Stimulated activated effector memory CD8-positive, alpha-beta T cell treated with anti-CD3 and anti-CD28 coated beads, Interleukin-12 subunit alpha, Interleukin-12 subunit beta, amount 100 ng/mL, for 72 hours (primary cell): Measurements from ENCODE around the gene MAU2.
A peak's percentile ranks its signal among the peaks of the same experiment; 100 is the strongest.
"Not testable (repeated sequence)": the region's sequence is repeated elsewhere in the genome, so short reads cannot be mapped to it uniquely, and the experiment has no call there.

Experiments
- ATAC-seq: fragments of 150-1000 bp; cut with Tn5 transposase; 2 replicates; pipeline ENCODE4 v1.10.0; 2021
- DNase-seq, 2 donors: peaks; one replicate each; pipeline ENCODE4 v3.0.0; 2021 to 2022; ENCODE audit warnings: low spot score in 2 of 2
- H3K27ac Mint-ChIP-seq: one replicate; pipeline ENCODE4 v1.8.0; 2022; ENCODE audit warnings: mild to moderate bottlenecking, mixed read lengths
- H3K36me3 Mint-ChIP-seq: one replicate; pipeline ENCODE4 v1.8.0; 2022; ENCODE audit warnings: mild to moderate bottlenecking, mixed read lengths
- H3K4me1 Mint-ChIP-seq: one replicate; pipeline ENCODE4 v1.8.0; 2022; ENCODE audit warnings: mixed read lengths
- H3K4me3 Mint-ChIP-seq: one replicate; pipeline ENCODE4 v1.8.0; 2022; ENCODE audit warnings: mild to moderate bottlenecking, mixed read lengths
- H3K9me3 Mint-ChIP-seq: one replicate; pipeline ENCODE4 v1.8.0; 2022; ENCODE audit warnings: mixed read lengths

The MAU2 gene

DNA sequence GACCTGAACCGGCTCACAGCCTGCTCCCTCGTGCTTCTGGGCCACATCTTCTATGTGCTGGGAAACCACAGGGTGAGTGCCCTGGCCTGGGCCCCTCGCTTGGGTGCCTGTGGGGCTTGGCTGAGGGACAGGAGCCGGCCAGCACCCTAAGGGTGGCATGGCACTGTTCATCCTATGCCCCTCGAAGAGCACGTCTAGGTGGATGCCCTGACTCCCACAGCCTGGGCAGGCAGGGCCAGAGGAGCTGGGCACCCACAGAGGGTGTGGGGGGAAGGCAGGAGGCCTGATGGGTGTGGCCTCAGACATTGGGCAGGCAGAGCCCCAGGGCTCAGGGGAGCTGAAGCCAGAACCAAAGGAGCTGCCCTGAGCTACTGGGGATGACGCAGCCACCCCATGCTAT is 28.7 kb downstream of the MAU2 start:
- no peak for ATAC-seq
- Mint-ChIP-seq H3K36me3 (peaks cover 86% of the 10 kb centered on the region), H3K4me3 (no peak overlapping the region), H3K4me1 (no peaks in the 10 kb centered on the region), H3K9me3 (no peaks in the 10 kb centered on the region), H3K27ac (peak overlapping the region; percentile 67)
- DNase-seq, result no peak

DNA sequence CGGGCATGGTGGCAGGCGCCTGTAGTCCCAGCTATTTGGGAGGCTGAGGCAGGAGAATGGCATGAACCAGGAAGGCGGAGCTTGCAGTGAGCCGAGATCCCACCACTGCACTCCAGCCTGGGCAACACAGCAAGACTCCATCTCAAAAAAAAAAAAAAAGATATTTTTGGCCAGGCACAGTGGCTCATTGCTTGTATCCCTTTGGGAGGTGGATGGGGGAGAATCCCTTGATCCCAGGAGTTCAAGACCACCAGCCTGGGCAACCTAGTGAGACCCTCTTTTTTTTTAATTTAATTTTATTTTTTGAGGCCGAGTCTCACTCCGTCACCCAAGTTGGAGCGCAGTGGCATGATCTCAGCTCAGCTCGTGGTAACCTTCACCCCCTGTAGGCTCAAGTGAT is 30.1 kb downstream of the MAU2 start:
- not testable (repeated sequence) for H3K27ac Mint-ChIP-seq, H3K9me3 Mint-ChIP-seq, DNase-seq, H3K4me3 Mint-ChIP-seq, H3K4me1 Mint-ChIP-seq, ATAC-seq
- peaks cover 78% of the 10 kb centered on the region for H3K36me3 Mint-ChIP-seq

DNA sequence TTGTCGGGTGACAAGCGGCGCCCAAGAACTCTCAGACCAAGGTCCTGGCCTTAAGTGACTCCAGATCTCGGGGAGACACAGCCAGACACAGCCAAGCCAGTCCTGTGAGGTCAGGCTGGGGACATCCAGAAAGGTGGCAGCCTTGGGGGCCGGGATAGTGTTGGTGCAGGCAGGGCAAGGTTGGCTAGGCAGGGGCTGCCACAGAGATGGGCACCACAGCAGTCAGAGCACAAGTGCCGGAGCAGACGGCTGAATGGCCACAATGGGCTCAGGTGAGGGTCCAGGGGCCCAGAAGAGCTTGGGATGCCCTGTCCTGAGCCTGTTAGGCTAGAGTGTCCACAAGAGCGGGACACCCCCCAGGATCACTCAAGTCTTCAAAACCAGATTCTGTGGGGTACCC is 32.2 kb downstream of the MAU2 start:
- Mint-ChIP-seq H3K27ac (peak overlapping the region; percentile 86), H3K36me3 (peaks cover 67% of the 10 kb centered on the region), H3K4me1 (peaks cover 5% of the 10 kb centered on the region), H3K9me3 (no peaks in the 10 kb centered on the region), H3K4me3 (no peak overlapping the region)
- ATAC-seq, result no peak
- no peak for DNase-seq

DNA sequence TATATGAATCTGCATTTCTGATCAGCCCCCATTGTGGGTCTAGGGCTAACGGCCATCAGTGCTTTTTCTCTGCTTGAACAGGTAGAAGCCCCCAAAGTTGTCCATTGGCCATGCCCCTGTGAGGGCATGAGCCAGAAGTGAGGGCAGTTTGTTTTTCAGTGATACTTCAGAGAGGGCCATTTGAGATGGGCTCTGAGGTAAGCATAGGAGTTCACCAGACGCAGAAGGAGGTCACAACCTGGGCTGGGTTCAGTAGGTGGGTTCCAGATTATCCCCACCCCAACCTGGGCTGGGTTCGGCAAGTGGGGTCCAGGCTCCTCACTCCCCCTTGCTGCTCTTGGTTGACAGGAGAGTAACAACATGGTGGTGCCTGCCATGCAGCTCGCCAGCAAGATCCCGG is 33.4 kb downstream of the MAU2 start:
- Mint-ChIP-seq H3K4me1 (peaks cover 9% of the 10 kb centered on the region), H3K36me3 (peaks cover 59% of the 10 kb centered on the region), H3K27ac (no peak overlapping the region), H3K9me3 (no peaks in the 10 kb centered on the region), H3K4me3 (no peak overlapping the region)
- DNase-seq (no peak), ATAC-seq (no peak)

DNA sequence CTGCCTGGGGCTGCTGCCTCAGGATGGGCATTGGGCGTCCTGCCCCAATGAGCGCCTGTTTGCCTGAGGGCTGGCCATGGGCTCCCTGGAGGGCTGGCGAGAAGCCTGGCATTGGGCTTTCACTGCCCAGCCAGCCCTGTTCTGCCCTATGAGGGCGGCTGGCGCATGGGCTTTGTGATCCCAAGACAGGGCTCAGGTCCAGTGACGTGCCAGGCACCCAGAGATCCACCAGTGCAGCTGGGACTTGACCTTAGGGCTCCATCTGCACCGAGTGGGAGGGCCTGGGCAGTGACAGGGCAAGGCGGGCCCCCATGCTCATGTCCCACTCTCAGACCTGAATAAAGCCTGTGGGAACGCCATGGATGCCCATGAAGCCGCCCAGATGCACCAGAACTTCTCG is 34.3 kb downstream of the MAU2 start:
- no peak for ATAC-seq
- Mint-ChIP-seq H3K36me3 (peaks cover 50% of the 10 kb centered on the region), H3K4me1 (peaks cover 10% of the 10 kb centered on the region), H3K27ac (no peak overlapping the region), H3K4me3 (no peak overlapping the region), H3K9me3 (no peaks in the 10 kb centered on the region)
- no peak for DNase-seq

DNA sequence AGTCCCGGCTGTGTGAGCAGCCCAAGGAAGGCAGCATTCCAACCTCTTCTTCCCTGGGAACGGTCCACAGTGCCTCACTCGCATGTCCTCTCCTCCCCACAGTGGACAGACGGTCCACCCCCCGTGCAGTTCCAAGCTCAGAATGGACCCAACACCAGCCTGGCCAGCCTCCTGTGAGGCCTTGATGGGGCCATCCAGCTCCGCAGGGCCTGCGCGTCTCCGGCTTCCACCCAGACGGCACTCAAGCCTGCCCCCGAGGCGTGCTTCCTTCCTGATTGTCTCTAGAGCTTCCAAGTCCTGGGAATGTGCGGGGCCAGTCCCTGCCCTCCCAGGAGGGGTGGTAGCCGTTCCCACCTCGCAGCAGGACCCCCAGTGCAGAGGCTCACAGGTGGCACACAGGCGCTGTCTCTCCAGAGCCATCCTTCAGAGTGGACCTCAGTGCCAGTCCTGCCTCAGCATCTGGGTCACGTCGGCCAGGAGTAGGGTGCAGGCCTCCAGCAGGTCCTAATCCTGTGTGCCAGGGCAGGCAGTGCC is 35.0 kb downstream of the MAU2 start:
- Mint-ChIP-seq H3K27ac (no peak overlapping the region), H3K4me1 (peaks cover 10% of the 10 kb centered on the region), H3K9me3 (no peaks in the 10 kb centered on the region), H3K36me3 (peaks cover 42% of the 10 kb centered on the region), H3K4me3 (no peak overlapping the region)
- DNase-seq (no peak), ATAC-seq (no peak)

DNA sequence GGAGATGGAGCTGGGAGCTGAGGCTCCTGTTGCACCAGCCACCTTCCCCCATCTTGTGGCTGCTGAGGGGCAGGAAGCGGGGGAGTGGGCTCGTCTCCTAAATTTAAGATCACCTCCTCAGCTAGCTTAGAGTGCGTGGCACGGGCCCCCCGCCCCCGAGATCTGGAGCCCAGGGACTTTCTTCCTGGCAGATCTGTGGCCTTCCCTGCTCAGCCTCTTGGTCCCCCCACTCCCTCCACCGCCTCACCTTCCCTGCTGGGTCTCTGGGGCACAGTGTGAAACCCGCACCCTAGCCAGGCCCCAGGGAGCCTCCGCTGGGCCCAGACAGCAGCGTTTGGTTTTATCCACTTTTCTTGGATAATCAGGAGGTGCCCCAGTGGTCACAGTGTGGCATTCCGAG is 35.9 kb downstream of the MAU2 start:
- Mint-ChIP-seq H3K36me3 (peaks cover 34% of the 10 kb centered on the region), H3K9me3 (no peaks in the 10 kb centered on the region), H3K4me3 (no peak overlapping the region), H3K27ac (no peak overlapping the region), H3K4me1 (peaks cover 18% of the 10 kb centered on the region)
- no peak for DNase-seq
- ATAC-seq, result no peak

DNA sequence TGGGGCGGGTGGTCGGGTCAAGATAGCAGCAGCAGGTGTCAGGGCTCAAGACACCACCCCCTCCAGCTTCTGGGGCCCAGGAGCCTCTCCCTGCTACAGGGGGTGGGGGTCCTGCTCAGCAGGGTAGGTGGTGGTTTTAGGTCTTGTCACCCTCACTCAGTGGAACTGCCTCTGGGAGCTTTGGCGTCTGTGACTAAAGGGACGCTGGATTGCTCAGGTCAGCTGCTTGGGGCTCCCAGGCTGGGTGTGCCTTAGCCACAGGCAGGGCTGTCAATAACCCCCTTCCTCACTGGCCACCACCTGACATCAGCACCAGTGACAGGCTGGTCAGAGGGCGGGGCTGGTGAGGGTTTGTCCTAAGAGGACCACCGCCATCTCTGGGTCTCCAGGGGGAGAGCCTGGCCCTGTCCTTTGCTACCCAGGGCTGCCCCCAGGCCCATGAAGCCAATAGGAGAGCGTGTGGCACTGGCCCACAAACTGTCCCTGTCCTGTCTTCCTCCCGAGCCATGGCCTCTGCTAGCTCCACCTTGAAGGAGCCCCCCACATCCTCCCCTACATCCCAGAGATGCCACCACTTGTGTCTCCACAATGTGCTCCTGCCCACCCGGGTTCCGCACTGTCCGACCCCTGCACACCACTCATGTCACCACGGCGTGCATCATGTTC is 36.4 kb downstream of the MAU2 start:
- Mint-ChIP-seq H3K9me3 (no peaks in the 10 kb centered on the region), H3K36me3 (peaks cover 29% of the 10 kb centered on the region), H3K27ac (peak overlapping the region; percentile 15), H3K4me1 (peaks cover 22% of the 10 kb centered on the region), H3K4me3 (no peak overlapping the region)
- ATAC-seq (no peak), DNase-seq (no peak)

DNA sequence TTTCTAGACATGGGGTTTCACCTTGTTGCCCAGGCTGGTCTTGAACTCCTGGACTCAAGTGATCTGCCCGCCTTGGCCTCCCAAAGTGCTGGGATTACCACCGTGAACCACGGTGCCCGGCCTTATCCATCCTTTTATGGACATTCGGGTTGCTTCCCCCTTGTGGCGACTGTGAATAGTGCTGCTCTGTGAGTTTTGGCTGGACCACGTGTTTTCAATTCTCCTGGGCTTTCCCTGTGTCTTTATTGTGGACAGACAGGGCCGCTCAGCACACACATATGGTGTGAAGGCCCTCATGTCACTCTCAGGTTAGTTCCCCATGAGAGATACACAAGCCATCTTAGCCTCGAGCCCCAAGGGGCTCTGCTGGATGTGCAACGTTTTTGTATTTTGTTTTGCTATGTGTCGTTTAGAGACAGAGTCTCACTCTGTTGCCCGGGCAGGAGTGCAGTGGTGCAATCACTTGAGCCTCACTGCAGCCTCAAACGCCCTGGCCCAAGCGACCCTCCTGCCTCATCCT is 40.5 kb downstream of the MAU2 start:
- Mint-ChIP-seq H3K4me3 (peak overlapping the region; percentile 23), H3K36me3 (peaks cover 6% of the 10 kb centered on the region), H3K27ac (peak overlapping the region; percentile 75), H3K9me3 (no peaks in the 10 kb centered on the region), H3K4me1 (peaks cover 32% of the 10 kb centered on the region)
- peak; percentile 57 to 85 for DNase-seq
- peak; percentile 80 for ATAC-seq

DNA sequence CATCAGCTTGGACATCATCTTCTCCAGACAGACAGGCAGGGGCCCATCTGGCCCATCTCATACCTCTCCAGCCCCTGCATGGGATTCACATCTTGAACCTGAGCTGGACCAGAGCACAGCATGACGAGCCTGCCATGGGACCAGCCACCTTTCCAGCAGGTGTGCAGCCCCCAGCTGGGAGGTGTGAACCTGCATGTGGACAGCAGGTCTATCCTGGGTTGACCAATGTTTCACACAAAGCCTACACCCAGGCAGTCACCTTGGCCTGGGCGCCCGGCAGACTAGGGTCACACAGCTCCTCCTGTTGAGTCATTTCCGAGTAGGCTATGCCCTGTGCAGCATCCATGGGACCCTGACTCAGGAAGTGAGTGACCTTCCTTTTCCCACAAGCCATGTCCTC is 41.4 kb downstream of the MAU2 start:
- Mint-ChIP-seq H3K4me3 (no peak overlapping the region), H3K9me3 (no peaks in the 10 kb centered on the region), H3K36me3 (peaks cover 12% of the 10 kb centered on the region), H3K4me1 (peaks cover 38% of the 10 kb centered on the region), H3K27ac (peak overlapping the region; percentile 65)
- ATAC-seq (no peak), DNase-seq (no peak)

DNA sequence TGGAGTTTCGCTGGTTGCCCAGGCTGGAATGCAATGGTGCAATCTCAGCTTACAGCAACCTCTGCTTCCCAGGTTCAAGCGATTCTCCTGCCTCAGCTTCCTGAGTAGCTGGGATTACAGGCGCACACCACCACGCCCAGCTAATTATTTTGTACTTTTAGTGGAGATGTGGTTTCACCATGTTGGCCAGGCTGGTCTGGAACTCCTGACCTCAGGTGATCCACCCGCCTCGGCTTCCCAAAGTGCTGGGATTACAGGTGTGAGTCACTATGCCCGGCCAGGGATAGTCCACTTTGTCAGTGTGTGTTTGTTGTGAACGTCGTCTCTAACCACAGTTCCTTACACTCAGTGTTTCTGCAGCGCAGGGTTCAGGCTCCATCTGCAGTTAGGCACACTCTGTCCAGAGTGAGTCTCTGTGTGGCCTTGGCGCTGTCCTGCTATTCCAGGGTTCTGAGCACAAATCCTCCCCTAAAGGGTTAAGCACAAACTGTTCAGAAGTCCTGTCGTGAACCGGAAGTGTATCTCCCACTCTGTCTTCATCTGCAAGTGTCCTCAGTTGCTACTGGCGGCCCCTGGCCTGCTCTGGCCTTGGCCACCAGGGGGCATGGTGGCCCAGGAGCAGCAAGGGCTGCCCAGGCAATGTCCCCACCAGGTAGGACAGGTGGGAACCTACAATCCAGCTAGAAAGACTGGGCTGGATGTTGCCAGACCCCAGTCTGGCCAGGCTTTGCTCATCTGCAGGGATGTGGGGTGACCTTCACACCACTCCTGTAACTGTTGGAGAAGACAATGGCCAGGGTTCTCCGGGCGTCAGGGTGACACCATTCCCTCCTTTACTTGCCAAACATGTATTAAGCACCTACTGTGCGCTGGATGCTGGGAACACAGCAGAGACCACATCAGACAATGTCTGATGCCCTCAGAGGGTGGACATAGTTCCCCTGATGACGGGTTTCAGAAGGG is 46.1 kb downstream of the MAU2 start:
- Mint-ChIP-seq H3K9me3 (no peaks in the 10 kb centered on the region), H3K36me3 (peaks cover 13% of the 10 kb centered on the region), H3K4me3 (peak overlapping the region; percentile 48), H3K27ac (no peak overlapping the region), H3K4me1 (peaks cover 20% of the 10 kb centered on the region)
- DNase-seq, result peak; percentile 66 to 82
- peak; percentile 94 for ATAC-seq

DNA sequence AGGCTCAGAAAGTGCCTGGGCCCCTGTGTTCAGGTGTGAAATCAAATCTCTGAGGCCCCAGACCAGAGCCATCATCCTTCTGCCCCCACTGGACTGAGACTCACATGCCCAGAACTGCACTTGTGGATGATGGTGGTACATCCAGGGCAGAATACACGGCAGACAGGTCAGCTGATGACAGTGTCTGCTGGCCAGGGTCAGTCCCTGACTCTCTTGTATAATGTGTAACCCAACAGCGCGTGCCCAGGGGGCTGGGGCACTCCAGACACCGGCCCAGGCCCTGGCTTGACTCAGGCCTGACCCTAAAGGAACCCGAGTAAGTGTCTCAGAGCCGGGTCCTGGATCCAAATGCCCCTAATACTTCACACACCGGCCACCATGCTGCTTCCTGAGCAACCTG is 47.5 kb downstream of the MAU2 start:
- ATAC-seq, result no peak
- Mint-ChIP-seq H3K27ac (no peak overlapping the region), H3K4me3 (no peak overlapping the region), H3K36me3 (peaks cover 13% of the 10 kb centered on the region), H3K4me1 (peaks cover 22% of the 10 kb centered on the region), H3K9me3 (no peaks in the 10 kb centered on the region)
- no peak for DNase-seq

DNA sequence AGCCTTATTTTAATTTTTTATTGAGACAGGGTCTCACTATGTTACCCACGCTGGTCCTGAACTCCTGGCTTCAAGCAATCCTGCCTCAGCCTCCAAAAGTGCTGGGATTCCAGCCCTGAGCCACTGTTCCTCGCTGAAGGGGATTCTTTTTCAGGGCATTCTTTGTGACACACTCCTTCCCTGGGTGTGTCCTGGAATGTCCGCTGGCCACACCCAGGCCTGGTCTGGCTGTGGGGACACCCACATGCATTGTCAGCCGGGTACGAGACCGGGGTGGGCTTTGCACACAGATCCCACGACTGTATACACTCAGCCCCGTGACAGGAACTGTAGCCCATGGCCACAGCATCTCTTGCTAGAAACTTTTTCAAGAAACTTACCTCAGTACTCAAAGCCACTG is 50.4 kb downstream of the MAU2 start:
- no peak overlapping the region for H3K27ac Mint-ChIP-seq
- no peak for ATAC-seq
- peaks cover 16% of the 10 kb centered on the region for H3K4me1 Mint-ChIP-seq
- DNase-seq, result no peak
- no peak overlapping the region for H3K4me3 Mint-ChIP-seq
- peaks cover 7% of the 10 kb centered on the region for H3K36me3 Mint-ChIP-seq
- H3K9me3 Mint-ChIP-seq, result no peaks in the 10 kb centered on the region

DNA sequence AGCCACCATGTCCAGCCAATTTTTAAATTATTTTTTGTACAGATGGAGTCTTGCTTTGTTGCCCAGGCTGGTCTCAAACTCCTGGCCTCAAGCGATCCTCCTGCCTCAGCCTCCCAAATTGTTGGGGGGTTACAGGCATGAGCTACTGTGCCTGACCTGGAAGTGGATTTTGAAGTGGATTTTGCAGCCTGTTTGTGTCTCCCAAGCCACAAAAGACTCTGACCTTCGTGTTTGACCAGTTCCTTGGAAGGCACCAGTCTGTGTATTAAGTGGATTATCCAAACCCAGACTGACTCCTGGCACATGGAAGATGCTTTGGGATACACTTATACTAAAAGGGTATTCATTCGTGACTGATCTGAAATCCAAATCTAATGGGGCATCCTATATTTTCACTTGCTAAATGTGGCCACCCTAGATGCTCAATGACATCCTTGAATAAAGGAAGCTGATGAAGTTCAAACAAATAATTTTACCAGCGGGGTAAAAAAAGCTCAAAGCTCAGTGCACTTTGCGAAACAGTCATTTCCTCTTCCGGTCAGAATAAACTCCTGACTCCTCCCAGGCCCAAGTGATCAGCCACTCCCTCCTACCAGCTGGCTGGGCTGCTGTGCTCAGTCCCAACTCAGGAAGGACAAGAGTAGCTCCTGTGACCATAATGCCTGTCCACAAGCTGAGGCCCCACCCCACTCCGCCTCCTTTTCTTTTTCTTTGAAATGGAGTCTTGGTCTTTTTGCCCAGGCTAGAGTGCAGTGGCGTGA is 52.2 kb downstream of the MAU2 start:
- ATAC-seq (peak; percentile 94), DNase-seq (peak in 1 of 2 donors; percentile 64)
- Mint-ChIP-seq H3K9me3 (no peaks in the 10 kb centered on the region), H3K4me1 (peaks cover 9% of the 10 kb centered on the region), H3K27ac (peak overlapping the region; percentile 92), H3K36me3 (no peaks in the 10 kb centered on the region), H3K4me3 (peak overlapping the region; percentile 48)

DNA sequence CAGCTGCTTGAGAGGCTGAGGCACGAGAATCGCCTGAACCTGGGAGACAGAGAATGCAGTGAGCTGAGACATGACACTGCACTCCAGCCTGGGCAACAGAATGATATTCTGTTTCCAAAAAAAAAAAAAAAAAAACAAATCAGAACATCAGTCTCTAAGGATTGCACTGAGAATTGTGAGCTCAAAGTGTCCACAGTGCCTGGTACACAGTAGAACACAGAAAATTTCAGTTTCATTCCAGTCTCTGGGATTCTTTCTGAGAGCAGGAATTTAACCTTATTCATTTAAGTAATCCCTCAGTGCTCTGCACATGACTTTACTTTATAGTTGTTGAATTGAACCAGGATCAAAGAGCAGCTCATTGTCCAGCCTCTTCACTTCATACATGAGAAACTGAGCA is 58.9 kb downstream of the MAU2 start:
- Mint-ChIP-seq H3K9me3 (no peaks in the 10 kb centered on the region), H3K4me1 (no peaks in the 10 kb centered on the region), H3K27ac (no peak overlapping the region), H3K4me3 (no peak overlapping the region), H3K36me3 (no peaks in the 10 kb centered on the region)
- DNase-seq, result no peak
- ATAC-seq, result no peak
